ENCODE results near the gene RASGRP3. TPM values are rescaled to one million over a fixed set of nuclear protein-coding genes. Genes with fewer than 3 reads are reported as not detected.
"Not testable (repeated sequence)": the region's sequence is repeated elsewhere in the genome, so short reads cannot be mapped to it uniquely, and the experiment has no call there.

Gene RASGRP3, protein sequence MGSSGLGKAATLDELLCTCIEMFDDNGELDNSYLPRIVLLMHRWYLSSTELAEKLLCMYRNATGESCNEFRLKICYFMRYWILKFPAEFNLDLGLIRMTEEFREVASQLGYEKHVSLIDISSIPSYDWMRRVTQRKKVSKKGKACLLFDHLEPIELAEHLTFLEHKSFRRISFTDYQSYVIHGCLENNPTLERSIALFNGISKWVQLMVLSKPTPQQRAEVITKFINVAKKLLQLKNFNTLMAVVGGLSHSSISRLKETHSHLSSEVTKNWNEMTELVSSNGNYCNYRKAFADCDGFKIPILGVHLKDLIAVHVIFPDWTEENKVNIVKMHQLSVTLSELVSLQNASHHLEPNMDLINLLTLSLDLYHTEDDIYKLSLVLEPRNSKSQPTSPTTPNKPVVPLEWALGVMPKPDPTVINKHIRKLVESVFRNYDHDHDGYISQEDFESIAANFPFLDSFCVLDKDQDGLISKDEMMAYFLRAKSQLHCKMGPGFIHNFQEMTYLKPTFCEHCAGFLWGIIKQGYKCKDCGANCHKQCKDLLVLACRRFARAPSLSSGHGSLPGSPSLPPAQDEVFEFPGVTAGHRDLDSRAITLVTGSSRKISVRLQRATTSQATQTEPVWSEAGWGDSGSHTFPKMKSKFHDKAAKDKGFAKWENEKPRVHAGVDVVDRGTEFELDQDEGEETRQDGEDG
- 1.5 TPM for polyA plus RNA-seq (2013, experiment 1 of 2; ENCODE audit: insufficient read length)
- polyA plus RNA-seq (2013, experiment 2 of 2; ENCODE audit: insufficient read length): 1.6 TPM

DNA sequence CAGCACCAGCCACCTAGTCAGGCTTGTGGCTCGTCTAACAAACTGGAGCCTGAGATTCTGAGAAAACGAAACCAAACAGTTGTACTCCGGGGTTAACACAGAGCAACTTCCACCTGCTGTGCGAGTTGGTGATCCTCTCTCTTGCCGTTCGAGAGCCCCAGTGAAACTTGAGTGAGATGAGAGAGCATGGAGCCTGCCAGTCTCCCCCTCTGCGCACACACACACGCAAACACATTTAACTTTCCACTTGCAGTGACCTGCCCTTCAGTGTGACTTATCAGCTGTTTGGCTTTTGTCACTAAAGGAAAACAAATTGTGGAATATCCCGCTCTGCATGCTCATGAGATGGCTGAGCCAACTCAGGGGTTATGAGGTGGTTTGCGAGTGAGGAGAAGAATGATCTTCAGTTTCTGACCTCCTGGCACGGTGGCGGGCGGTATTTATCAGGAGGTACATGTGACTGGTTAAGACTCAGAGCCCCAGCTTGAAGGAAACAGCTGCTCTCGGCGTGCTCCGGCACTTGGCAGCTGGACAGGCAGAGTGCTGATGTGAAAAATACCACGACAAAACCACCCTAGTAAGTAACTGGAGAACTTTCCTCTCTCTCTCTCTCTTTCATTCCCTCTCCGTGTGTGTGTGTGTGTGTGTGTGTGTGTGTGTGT, at the start of gene RASGRP3:
Gene RASGRP3 (plus strand): TSS at position 519 of the 662 bp plus-strand sequence. CDS start 38,488 bp downstream, outside the sequence.
- peak; percentile 90 for DNase-seq

DNA sequence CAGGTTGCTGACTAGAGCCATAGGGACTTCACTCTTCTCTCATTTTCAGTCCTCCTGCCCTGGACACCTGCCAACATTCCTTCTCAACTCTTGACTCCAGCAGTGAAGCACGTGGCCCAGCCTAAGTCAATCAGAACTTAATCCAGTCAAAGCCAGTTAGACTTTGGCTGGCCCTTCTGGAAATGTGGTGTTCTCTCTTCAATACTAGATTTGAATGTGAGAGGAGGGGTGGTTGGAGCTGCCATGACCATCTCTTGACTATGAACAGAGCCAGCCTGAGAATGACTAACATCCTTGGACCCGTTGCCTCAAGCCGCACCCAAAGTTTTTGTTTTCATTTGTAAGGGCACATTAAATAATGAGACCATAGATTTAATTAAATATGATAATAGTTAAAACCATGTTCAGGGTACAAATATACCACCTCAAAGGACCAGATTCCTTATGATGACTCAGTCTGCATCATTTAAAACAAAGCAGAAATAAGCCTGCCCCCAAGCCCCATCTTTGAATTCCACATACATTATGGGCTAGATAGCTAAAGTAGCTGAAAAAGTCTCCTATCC, 49.7 kb upstream of the RASGRP3 start:
- DNase-seq: peak; percentile 75

DNA sequence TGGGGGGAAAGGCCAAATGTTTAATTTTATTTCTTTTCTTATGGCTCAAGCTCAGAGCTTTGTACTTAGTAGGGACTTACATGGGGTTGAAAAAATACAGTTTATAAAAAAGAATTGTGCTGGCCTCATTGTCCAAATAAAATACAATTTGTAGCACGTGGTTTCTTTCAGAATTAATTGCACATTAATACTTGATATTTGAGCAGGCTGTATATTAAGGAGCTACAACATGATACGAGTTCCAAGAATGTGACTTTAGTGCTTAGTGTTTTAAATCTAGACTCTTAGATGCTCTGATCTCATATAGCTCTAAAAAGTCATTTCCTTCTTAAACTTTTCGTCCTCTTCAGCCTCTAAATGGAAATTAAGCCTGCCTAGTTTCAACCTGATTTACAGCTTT, 46.4 kb upstream of the RASGRP3 start:
- DNase-seq: no peak

- DNase-seq: no peak
These were observed 45.6 kb upstream of the RASGRP3 start for GRCh38 chr2:33430856-33431255.

- DNase-seq: no peak
These were observed 43.6 kb upstream of the RASGRP3 start for GRCh38 chr2:33432871-33433270.

GRCh38 chr2:33433279-33434235, 42.9 kb upstream of the RASGRP3 start:
- no peak for DNase-seq

- no peak for DNase-seq
These were observed 40.9 kb upstream of the RASGRP3 start for GRCh38 chr2:33435518-33435917.

GRCh38 chr2:33436083-33436482, 40.4 kb upstream of the RASGRP3 start:
- no peak for DNase-seq

DNA sequence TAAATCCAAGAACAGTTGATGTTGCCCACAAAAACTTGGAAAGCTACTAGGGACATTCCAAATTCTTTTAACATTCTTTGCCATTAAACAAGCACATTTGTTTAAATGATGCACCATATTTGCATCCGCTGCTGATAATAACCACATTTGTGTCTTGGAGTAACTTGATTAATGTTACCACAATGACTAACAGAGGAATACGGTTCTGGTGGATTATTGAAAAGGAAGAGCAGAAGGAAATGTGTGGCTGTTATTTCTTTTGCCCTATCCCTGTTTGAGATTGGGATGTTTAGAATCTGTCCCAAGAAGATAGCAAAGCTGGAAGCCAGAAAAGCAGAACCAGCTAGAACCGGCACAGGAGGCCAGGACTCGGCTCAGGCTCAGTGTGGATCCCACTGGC, 39.2 kb upstream of the RASGRP3 start:
- peak; percentile 94 for DNase-seq

- no peak for DNase-seq
These were observed 38.6 kb upstream of the RASGRP3 start for GRCh38 chr2:33437815-33438214.

DNA sequence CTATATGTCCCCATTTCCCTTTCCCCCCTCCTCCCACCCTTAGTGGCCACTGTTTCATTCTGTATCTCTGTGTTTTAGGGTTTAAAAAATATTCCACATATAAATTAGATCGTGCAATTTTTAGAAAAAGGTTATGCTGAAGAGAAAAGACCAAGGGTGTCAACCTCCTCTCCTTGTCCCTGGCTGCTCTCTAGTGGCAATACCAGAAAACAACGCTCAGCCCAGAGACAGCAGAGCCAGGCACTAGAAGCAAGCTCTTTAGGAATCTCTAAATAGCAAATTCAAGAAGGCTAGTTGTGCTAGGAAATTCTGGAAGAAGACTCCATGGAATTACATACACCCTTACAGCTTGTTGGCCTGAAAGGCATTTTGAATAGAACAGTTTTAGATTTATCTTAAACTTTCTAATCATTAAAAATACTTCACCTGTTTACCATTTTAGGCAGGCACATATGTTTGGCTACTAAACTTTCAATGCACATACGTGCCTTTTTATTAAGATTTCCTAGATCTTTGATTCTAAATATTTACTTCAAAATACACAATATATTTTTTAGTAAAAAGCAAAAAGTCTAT, 35.1 kb upstream of the RASGRP3 start:
- DNase-seq: peak; percentile 71

- not testable (repeated sequence) for DNase-seq
These were observed 34.4 kb upstream of the RASGRP3 start for GRCh38 chr2:33442052-33442451.

DNA sequence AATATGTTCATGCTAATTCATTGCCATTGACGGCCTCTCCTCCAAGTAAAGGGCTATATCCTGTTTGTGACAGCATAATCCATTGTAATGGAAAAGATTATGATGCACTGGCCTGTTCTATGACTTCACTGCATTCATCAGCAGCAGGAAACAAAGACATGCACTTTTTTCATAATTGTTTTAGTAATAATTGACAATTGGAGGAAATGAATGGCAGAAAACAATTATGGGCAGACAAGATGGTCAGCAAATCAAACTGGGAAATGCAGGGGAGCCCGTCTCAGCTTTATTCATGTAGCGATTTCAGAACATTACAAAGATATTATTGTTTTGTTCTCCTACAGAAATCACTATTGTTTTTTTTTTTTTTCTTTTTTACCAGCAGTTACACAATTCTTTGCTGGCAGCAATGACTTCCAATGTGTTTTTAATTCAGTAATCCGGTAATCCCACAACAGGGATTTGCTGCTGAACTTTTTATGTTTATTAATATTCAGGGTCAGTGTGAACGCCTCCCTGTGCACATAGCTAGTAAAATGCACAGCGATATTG, 33.8 kb upstream of the RASGRP3 start:
- no peak for DNase-seq

DNA sequence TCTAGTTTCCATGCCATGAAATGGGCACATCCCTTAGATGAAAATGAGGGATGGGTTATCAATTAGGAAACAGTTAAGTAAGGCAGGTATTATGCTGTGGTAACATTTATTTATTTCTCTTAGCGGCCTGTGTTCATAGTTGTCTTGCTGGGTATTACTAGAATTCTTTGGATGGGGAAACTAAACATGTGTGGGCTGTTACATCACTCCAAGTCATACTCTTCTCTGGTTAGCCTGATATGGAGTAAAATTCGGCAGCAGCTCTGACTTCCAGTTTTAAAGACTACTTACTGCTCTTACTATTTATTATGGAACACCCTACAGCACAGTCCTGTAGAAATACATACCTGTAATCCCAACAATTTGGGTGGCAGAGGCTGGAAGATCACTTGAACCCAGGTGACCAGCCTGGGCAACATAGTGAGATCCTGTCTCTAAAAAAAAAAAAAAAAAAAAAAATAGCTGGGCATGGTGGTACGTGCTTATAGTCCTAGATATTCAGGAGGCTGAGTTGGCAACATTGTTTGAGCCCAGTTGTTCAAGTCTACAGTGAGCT, 33.1 kb upstream of the RASGRP3 start:
- no peak for DNase-seq

- DNase-seq: no peak
These were observed 31.5 kb upstream of the RASGRP3 start for GRCh38 chr2:33444967-33445366.

DNA sequence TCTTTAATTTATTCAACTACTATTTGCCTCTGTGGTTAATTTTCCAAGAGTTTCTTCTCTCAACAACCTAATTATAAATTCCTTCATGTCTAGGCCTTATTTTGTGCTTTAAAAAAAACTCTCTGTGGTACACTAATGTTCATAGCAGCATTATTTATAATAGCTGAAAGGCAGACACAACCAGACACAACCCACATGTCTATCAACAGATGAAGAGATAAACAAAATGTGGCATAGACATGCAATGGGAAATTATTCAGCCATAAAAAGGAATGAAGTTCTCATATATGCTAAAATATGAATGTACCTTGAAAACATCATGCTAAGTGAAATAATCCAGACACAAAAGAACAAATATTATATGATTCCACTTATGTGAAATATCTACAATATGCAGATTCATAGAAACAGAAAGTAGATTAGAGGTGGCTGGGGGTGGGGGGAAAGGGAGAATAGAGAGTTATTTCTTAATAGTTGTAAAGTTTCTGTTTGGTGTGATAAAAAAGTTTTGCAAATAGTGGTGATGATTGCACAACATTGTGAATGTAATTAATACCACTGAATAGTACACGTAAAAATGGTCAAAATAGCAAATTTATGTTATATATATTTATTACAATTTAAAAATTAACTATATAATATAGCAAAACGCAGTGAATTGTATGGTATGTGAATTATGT, 28.1 kb upstream of the RASGRP3 start:
- DNase-seq: no peak

- no peak for DNase-seq
These were observed 25.2 kb upstream of the RASGRP3 start for GRCh38 chr2:33451214-33451613.

DNA sequence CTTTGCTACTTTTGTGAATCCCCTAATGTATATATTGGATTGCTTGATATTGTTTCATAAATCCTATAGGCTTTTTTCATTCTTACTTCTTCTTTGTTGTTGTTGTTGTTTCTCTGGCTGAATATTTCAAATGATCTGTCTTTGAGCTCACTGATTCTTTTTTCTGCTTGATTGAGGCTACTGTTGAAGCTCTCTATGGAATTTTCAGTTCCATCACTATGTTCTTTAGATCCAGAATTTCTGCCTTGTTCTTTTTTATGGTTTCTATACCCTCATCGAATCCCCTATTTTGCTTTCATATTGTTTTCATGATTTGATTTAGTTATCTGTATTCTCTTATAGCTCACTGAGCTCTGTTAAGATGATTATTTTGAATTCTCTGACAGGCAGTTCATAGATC, 24.6 kb upstream of the RASGRP3 start:
- DNase-seq: no peak

DNA sequence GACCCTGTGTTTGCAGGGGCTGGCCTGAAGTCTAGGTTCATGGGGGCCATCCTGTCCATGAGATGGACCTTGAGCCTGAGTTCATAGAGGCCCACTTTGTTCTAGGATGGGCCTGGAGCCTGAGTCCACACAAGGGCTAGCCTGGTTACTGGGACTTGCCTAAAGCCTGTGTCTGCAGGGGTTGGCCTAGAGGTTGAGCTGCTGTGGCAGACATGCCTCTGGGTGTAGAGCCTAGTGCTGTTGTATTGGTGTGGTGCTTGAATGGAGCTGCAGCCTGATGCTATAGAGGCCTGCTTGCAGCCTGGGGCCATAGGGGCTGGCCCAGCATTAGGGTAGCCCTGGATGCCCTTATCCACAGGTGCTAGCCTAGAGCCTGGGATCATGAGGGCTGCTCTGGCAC, 23.9 kb upstream of the RASGRP3 start:
- DNase-seq: no peak

- no peak for DNase-seq
These were observed 22.5 kb upstream of the RASGRP3 start for GRCh38 chr2:33453905-33454479.
